Ishikawa (cell line): ENCODE data around the gene PSMG3.

Source experiments
- CEBPB ChIP-seq: IDR thresholded peaks from 2 replicates; pipeline ENCODE4 v1.6.1; 2012
- EP300 ChIP-seq: IDR thresholded peaks from 2 replicates; pipeline ENCODE4 v1.6.1; 2012; ENCODE audit warnings: borderline replicate concordance
- NFIC ChIP-seq: IDR thresholded peaks from 2 replicates; pipeline ENCODE4 v1.6.1; 2012
- YY1 ChIP-seq: IDR thresholded peaks from 2 replicates; pipeline ENCODE4 v1.6.1; 2012; ENCODE audit warnings: low read depth
- TF ChIP-seq, protein P1 (sequence below): IDR thresholded peaks from 2 replicates; pipeline ENCODE4 v1.6.1; 2012

DNA sequence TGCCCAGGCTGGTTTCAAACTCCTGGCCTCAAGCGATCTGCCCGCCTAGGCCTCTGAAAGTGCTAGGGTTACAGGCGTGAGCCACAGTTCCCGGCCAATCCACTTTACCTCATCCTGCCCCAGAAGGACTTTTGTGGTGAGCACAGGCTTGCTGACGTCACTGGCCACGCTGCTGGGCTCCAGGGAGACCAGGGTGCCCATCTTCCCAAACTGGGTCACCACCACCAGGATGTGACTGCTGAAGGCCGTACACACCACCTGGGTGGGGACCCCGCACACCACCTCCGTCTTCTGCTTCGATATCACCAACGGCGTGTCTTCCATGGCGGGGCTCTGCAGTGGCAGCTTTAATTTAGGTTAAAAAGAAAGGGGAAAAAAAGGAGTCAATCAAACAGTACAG is 816 bp downstream of the PSMG3 start:
- TF ChIP-seq, protein P1, sequence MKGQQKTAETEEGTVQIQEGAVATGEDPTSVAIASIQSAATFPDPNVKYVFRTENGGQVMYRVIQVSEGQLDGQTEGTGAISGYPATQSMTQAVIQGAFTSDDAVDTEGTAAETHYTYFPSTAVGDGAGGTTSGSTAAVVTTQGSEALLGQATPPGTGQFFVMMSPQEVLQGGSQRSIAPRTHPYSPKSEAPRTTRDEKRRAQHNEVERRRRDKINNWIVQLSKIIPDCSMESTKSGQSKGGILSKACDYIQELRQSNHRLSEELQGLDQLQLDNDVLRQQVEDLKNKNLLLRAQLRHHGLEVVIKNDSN: no peak
- TF ChIP-seq EP300 (no peak), CEBPB (no peak), NFIC (no peak), YY1 (no peak)
